Occipital lobe (tissue), 2 donors: ENCODE data around the gene UBN2. TPM values are rescaled to one million over a fixed set of nuclear protein-coding genes. Genes with fewer than 3 reads are reported as not detected.

Experiments used
- DNase-seq: peaks from one replicate; lab custom pipeline; 2025; lab: John Stamatoyannopoulos, UW
- total RNA-seq: library from RNA; depleted of rRNA; stranded (reverse); fragments of >200 nt; gene quantifications from one replicate; pipeline ENCODE4 v1.2.3, GENCODE V29; 2014

The UBN2 gene
- total RNA-seq, 1 donor from 2014 or later: 23.7 TPM

DNA sequence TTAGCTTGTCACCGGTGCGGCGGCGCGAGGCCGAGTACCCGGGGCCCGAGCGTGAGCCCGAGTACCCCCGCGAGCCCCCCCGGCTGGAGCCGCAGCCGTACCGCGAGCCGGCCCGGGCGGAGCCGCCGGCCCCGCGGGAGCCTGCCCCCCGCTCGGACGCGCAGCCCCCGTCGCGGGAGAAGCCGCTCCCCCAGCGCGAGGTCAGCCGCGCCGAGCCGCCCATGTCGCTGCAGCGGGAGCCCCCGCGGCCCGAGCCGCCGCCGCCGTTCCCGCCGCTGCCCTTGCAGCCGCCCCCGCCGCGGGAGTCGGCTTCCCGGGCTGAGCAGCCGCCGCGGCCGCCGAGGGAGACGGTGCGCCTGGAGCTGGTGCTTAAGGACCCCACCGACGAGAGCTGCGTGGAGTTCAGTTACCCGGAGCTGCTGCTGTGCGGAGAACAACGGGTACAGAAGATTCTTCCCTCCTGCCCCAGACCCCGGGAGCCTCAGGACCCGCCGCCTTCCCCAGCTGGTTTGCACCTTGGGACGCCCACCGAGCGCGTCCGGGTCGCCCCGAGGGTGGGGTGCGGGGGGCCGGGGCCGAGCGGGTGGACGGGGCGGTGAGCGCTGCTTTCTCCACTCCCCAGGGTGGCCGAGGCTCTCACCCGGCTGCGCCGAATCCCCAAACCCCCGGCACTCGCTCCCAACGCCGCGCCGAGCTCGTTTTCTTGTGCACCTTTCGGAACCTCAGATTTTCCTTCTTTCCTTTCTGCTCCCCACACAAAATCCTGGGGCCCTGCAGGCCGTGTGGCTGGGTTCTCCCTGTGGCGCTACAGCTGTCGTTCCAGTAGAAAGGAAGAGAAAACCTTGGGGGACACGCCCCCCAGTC, 708 bp downstream of the UBN2 start:
- peak; percentile 29 for DNase-seq

DNA sequence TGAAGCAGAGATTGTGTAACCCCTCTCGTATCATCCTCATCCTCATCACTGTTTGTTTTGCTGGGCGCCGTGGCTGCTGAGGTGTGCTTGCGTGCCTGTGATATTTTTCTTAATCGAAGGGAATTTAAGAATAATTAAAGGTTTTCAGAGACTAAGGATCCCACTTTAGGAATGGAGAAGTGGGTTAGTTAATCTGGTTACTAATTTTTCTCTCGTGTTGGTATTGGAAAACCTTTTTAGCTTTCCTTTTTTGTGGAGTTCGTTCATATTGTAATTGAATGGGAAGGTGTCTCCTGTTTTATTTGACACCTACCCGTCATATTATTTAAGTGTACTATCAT, 1.3 kb downstream of the UBN2 start:
- DNase-seq: no peak

DNA sequence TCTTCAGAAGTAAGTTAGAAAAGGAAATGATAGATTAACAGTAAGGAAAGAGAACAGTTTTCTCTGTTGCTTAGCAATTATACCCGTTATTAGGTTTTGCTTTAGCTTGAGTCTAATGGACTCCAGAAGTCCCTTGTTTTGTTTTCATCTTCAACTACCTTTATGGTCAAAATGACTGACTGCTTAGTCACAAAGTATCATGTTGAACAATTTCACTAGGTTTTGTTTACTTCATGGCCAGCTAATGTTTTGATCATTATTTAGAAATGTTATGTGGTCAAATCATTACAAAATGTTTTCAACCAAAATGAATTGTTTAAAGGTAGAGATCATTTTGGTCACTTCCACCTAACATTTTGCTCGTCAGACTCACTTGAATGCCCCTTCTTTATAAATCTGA, 1.9 kb downstream of the UBN2 start:
- DNase-seq: no peak

DNA sequence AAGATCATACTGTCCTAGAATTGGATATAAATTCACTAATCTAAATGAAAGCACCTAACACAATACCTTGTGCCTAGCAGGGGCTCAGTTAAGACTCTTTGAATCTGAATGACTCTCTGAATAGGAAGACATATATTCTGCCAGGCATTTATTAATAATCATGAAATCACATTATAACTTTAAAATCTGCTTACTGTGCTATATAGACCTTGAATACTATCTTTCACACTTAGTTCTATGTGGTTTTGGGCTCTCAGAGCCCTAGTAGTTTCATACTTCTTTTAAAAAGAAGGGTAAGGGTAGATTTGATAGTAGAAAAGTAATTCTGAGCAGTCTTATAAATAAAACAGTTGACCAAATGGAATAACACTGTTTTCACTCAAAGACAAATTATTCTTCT, 10.2 kb downstream of the UBN2 start:
- no peak for DNase-seq

DNA sequence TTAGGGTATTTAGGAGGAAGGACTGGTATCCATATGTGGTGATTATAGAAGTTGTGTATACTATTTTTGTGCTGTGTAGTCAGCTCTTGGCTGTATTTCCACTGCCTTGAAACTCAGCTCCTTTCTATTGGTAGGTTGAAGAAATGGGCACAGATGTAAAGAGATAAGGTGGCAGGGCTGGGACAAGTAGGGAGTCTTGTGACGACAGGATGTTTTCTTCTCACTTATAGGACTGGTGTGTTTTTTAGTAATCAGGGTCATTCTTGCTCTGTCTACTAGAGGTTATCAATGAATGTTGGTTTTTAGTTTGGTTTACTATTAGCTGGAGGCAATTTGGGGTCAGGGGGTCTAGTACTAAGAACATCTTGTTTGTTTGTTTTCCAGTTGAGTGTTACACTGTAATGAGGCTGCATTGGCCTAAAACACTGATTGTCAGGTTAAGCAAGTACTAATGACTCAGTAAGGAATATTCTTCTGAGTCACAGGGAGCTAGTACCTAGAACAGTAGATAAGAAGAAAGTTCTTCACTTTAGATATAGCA, 11.8 kb downstream of the UBN2 start:
- no peak for DNase-seq

DNA sequence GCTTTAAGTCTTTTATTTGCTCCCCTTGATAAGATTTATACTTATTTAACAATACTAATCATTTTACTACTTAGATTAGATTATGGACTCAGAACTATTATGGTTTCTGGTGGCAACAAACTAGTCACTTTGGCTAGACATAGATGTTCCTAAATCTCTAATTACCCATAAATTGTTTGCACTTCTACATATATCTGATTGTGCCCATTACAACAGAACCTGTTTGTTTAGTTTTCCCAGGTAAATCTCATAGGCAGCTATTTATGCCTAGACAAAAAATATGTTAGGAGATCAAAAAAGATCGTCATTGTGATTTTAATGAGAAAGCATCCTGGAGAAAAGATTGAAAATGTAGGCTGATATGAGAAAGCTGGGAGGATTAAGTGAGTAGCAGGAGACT, 14.4 kb downstream of the UBN2 start:
- DNase-seq: no peak

DNA sequence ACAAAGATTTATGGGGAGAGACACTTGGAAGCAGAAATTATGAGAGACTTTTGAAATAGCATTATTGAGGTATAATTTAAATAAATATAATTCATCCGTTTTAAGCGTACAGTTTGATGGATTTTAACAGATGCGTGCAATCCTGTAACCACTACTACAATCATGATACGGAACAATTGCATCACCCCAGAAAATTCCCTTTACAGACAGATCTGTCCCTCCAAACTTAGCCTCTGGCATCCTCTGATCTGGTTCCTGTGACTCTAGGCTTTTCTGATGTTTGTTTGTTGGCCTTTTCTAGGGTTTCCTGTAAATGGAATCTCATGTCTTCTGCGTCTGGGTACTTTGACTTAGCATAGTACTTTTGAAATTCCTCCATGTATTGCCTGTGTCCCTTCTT, 15.5 kb downstream of the UBN2 start:
- no peak for DNase-seq

DNA sequence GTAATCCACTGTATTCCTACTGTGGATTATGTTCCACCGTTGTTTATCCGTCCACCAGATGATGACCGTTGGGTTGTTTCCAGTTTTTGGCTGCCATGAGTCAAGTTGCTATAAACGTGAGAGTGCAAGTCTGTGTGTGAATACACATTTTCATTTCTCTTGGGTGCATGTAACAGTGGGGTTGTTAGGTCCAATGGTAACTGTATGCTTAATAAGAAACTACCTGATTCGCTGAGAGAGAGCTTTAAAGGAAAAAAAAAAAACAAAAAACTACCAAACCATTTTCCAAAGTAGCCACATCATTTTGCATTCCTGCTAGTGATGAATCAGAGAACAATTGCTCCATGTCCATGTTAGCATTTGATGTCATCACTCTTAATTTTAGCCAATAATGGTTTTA, 15.9 kb downstream of the UBN2 start:
- DNase-seq: no peak

DNA sequence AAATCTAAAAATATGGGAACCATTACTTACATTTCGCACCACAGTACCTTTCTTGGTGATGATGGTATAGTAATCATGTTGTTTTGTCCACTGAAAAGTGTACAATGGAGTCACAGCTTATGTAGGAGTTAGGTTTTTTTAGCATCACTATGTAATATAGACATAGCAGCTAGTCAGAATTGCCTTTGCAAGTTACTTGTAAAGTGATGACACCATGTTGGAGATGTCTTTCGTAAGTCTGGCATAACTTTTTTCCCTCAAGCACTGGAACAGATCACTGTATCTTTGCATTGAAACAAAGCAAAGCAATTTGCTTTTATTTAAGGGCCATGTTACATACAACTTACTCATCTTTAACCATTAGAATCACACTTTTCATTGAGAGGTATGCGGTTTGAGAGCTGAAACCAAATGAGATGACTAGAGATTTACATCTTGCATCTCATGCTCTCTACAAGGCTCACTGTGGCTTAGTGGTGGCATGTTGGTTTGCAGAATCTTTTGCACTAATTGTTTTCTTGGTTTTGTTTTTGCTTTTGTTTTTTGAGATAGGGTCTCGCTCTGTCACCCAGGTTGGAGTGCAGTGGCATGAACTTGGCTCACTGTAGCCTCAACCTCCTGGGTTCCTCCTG, 18.3 kb downstream of the UBN2 start:
- no peak for DNase-seq

DNA sequence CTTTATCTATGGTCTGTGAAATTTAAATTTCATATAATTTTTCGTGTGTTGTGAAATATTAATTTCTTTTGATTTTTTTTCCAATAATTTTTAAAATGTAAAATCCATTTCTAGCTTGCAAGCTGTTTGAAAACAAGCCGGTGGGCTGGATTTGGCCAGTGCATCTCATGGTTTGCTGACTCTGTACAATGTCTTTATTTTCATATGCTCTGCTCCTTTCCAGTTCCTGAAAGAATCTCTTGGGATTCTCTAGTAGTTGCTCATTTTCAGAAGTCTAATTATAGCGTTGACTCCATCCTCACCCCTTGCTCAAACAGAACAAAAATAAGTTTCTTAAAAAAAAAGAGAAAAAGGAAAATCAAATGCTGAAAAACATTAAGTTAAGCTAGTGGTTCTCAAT, 21.4 kb downstream of the UBN2 start:
- DNase-seq: no peak

DNA sequence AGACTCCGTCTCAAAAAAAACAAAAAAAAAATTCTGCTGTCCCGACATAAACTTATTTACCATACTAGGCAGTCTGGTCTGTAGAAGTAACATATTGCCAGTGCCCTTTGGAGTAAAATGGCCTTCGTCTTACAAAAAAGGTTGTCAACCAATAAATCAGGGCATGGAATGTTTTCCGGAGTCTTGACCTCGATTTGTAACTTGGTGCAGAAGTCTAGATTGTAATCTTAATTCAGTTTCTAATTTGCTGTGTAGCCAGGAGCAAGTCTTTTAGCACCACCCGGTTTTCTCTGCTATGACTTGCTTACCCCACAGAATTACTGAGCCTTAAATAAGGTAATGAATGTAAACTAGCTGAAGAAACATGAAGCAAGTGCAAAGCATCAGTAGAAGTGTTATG, 23.2 kb downstream of the UBN2 start:
- no peak for DNase-seq

DNA sequence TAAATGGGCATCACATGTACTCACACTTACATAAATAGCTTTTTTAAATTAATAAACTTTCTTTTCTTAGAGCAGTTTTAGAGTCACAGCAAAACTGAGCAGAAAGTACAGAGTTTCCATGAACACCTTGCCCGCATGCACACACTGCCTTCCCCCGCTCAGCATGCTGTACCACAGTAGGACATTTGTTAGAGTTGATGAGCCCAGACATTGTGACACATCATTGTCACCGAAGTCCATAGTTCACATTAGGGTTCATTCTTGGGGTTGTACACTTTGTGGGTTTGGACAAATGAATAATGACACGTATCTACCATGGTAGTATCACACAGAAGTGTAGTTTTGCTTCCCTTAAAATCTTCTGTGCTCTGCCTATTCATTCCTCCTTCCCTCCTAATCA, 23.7 kb downstream of the UBN2 start:
- DNase-seq: no peak

DNA sequence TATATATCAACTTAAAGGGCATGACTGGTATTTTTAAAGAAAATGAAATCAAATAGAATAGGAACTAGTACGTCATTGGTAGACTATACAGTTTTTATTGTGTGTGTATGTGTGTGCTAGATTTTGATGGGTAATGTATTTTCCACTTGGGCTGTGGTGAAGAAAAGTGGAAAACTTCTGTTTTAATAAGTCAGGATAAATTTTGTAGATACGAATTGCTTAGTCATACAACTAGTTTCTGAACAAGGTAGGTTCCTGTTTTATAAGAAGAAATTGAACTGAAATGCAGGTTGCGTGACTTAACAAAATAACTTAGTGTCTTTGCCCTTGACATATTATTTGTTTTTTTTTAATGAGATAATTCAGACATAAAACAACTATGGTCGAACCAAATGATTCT, 24.3 kb downstream of the UBN2 start:
- no peak for DNase-seq

DNA sequence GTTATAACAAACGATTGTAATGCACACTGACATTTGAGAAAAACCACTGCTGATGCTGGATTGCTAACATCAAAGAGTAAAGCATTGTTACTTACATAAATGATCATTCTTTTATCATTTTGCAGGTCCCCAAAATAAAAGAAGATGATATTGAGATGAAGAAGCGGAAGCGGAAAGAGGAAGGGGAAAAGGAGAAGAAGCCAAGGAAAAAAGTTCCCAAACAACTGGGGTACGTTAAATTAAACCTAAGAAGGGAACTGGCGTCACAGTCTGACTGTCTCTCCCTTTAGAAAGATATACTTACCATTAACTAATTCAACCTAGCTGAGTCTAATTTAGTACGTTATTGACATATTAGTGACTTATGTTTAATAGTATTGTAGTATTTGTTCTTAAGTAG, 28.1 kb downstream of the UBN2 start:
- DNase-seq: no peak

DNA sequence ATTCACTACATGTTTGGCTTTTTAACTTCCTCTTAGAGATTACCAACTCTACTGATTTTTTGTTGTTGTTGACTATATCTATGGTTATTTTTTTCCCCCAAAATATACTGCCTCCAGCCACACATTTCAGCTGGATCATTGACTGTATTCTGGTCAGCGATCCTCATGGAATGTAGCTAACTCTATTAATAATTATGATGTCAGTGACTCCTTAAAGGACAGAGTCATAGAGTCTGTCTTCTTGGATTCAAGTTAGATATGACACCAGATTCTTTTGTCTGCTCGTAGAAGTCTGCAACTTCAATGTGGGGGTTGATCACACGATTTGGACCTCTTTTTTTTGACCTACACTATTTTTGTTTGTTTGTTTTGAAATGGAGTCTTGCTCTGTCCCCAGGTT, 33.2 kb downstream of the UBN2 start:
- DNase-seq: no peak

DNA sequence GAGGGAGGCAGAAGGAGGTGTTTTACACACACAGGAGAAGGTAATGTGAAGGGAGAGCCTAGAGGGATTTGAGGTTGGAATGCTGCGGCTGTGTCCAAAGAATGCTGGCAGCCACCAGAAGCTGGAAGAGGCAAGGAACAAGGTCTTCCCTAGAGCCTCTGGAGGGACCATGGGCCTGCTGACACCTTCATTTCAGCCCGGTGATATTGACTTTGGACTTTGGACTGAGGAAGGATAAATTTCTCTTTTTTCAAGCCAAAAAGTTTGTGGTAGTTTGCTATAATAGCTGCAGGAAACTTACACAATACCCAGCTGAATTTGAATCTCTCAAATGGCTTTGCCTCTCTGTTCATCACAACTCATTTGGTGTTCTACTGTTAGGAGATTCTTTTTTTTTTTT, 34.6 kb downstream of the UBN2 start:
- no peak for DNase-seq

DNA sequence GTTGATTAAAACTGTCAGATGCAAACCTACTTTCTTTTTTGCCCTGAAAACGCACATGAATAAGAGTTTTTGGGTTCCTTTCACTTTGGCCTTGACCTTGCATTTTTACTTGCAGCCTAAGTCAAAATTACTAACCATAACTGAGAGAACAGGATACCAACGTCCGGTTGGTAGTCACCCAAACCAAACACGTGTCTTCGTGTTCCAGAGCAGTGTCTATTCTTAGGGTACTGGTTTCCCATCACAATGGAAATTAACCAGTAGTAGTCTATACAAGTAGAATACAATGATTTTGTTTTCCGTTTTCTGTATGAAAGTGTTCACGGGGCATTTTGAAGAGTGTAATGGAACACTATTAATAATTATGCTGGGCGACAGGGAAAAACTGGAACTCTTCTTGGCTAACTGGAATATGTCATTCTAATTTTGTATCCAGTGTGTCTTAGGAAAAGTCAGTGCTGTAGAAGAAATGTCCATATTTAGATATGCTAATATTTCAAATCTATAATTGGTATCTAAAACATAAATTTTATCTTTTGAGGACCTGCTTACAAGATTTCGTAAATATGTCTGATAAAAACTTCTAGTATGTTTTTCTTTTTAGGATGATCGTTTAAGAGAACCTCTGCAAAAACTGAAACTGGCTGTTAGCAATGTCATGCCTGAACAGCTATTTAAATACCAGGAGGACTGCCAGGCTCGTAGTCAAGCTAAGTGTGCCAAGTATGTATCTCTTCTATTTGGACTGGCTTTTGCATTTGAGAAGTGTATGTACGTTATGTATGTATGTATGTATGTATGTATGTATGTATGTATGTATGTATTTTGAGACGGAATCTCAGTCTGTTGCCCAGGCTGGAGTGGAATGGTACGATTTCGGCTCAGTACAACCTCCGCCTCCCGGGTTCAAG, 40.9 kb downstream of the UBN2 start:
- no peak for DNase-seq

DNA sequence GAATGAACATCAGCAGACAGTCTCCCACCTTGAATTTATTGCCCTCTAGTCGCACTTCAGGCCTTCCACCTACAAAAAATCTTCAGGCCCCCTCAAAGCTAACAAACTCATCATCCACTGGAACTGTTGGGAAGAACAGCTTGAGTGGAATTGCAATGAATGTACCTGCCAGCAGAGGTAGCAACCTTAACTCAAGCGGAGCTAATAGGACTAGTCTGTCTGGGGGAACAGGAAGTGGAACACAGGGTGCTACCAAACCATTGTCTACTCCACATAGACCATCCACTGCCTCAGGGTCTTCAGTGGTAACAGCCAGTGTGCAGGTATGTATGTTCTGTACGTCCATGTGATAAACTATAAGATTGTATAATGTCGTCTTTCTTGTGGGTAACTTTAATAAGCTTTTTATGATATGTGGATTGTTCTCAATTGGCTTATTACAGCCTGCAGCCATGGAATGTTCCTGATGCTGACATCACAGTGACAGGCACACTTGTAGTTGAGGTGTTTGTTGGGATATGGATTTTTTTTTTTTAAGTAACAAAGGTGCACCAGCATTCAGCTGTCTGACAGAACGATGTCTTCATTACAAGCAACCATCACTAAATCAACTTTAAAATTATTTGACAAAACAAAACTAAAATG, 53.3 kb downstream of the UBN2 start:
- no peak for DNase-seq

DNA sequence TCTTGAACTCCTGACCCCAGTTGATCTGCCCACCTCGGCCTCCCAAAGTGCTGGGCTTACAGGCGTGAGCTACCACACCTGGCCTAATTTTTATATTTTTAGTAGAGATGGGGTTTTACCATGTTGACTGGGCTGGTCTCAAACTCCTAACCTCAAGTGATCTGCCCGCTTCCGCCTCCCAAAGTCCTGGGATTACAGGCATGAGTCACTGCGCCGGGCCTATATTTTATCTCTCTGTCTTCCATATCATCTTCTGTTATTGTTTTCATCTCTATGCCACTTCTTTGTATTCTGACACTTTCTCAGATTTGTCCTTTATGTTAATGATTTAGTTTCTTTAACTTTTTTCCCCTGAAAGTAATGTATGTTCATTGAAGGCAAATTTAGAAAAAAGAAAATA, 55.1 kb downstream of the UBN2 start:
- DNase-seq: no peak

DNA sequence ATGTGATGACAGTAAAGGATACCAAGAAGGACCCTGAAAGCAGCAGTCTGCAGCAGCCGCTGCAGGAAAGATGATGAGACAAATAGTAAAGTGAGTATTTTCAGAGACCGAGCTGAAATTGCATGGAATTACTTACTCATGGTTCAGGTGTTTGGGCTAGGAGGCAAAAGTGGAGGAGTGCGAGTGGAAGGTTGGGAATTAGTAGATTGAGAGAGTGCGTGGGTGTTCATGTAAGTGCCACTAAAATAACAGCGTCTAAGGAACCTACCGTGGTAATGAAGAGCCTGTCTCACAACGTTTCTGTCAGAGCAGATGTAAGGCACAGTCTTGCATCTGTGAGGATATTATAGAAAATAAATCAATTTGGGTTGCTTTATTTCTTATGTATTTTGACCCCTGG, 61.8 kb downstream of the UBN2 start:
- DNase-seq: no peak

DNA sequence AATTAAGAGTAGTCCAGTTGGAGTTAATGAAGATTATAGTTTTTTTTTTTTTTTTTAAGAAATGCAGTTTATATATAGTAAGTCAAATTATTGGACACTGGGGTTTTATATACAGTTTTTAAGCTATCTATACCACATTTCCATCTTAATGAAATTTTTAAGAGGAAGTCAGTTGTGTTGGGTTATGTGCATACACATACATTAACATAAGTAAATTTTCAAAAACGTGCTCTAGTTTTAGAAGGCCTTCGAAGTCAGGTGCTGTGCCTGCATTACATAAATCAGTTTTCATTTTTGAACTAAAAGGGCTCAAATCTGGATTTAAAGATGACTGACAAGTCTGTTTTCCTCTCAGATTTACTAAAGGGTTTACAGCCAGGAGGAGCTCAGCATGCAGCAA, 62.5 kb downstream of the UBN2 start:
- no peak for DNase-seq

DNA sequence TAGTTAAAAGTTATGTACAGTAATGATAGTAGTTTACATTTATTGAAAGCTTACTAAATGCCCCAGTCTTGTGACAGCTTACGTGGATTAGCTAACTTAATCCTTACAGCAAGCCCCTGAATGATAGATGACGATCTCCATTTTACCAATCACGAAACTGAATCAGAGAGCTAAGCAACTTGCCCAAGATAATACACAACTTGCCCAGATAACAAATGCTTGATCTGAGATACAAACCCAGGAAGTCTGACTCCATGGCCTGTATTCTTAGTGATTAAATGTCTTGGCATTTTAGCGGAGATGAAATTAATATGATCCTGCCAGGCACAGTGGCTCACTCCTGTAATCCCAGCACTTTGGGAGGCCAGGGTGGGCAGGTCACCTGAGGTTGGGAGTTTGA, 63.2 kb downstream of the UBN2 start:
- DNase-seq: no peak
